HG03280 (cell line): ENCODE results near the gene MDN1.

Source experiments
- ATAC-seq: cut with Tn5 transposase; IDR thresholded peaks from one replicate; pipeline ENCODE4 v1.9.1; 2021; ENCODE audit warnings: mild to moderate bottlenecking, moderate library complexity; ENCODE audit not compliant: unreplicated experiment

MDN1 gene

DNA sequence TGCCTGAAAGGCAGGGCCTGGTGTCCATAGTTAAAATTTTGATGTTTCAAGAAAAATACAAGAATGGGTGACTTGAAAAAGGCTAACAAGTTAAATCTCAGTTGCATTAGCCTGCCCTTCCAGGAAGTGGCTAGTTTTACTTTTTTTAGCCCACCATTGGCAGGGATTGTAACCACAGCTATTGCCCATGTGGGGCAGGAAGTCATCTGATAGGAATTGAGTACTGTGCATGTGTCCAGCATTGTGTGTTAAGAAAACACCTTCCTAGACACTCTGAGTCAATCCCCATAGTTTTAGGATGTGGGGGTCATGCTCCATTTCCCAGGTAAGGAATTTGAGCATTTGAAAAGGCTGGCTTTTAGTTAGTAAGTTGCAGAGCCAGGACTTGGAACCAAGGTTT is 207.9 kb downstream of the MDN1 start:
- no peak for ATAC-seq

DNA sequence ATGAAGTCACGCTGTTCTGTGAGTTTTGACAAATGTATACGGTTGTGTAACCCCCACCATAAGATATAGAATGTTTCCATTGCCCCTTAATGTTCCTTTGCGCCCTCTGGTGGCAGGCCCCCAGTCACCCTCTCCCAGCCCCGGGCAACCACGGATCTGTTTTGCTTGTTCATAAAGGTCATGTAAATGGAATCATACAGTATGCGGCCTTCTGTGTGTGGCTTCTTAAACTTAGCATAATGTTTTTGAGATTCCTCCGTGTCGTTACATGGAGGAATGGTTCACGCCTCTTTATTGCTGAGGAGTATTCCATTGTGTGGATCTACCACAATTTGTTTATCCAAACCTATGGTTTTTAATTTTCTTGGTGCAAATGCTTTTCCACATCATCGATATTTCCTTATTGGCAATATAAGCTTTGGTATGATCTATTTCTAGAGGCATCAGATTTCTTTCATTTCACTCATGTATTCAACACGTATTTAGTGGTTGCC is 209.4 kb downstream of the MDN1 start:
- peak; percentile 76 for ATAC-seq

DNA sequence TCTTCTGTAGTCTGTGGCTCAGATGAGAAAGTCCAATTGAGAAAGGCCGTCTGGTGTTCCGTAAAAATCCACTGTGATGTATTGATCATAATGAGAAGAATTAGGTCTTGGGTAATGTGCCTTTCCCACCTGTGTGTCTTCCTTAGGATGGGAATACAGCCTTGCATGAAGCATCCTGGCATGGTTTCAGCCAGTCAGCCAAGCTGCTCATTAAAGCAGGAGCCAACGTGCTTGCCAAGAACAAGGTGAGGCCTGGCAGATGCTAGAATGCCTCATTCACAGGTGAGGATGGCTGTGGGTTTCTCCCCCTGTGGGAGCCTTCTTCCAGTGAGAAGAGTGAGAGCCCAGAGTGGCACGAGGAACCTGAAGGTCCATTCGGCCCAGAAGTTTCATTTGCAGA is 213.7 kb downstream of the MDN1 start:
- no peak for ATAC-seq

DNA sequence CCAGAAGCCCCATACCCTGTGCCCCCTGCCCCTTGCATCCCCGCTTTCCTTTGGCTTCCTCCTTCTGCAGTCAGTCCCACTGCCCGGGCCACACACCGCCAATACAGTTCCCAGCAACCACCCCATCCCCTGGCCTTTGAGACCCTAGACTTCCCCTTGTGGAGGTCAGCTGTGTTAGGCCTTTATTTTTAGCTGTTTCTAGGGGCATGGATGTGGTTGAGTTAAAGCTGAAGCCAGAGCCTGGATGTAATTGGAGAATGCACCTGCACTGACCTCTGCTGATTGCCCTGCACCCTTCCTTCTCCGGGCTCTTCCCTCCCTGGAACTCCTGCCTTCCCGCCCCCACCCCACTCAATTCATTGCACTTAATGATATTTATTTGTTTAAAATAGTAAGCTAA is 214.9 kb downstream of the MDN1 start:
- ATAC-seq, result no peak

DNA sequence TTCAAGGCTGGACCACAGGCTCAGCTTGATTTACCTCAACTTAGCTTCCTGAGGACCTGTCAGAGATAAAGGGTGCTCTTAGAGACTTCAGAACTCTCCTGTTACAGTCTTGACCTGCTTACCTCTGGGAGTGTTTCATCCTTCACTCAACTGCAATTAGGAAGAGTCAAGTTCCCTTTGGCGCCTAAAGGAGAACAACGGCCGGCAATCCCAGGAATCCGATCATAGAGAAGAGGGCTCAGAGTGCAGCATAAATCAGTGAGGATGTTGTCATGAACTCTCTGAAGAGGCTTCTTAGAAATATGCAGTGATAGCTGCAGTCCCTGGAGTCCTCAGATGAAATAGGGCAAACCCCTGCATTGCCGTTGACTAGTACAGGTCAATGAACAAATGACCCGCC is 217.4 kb downstream of the MDN1 start:
- ATAC-seq, result no peak

DNA sequence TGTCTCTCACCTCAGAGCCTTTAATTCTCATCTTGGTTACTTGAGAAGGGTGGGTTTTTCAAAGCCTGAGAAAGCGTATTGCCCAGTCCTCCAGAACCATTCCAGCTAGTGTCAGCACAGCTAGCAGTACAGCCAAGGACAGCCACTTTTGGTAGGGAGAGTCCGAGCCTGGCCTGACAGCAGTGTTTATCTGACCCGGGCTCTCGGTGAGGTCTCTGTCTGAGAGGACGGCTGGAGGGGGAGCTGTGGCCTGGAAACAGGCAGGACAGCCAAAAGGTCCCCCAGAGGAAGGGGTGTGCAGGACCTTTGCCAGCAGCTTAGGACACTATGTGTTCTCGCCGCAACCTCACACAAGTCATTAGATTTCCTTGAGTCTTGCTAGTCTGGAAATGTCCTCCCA is 219.9 kb downstream of the MDN1 start:
- no peak for ATAC-seq

DNA sequence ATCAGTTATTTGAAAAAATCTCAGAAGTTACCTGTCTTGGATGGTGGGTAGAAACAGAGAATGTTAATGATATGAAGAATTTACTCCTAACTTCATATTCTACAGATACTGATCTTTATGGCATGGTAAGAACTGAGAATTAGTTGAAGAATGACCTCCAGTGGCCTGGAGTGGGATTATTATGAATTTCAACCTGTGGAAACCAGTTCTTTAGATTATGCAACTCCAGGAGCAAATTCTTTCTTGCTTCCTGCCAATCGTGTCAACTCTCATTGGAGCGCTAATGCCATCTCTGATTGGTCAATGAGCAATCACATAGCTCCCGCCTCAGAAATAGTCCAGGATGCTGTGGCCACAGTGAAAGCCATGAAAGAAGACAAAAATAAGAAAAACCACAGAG is 221.6 kb downstream of the MDN1 start:
- ATAC-seq, result no peak

DNA sequence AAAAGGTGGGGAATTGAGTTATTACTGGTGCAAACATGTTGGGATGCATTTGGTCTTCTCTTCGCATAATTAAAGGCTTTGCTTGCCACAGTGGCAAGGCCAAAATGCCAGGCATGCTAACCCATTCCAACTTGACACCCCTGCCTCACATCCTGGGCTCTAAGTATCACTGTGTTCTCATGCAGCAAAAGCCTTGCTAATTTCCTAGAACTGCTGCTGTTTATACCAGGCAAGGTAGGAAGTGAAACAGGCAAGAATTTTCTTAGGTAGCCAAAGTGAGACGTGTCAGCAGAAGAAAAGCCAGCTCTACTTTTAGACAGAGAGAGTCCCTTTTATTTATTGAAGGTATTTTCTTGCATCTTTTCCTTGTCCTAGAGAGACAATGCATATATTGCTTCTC is 222.2 kb downstream of the MDN1 start:
- ATAC-seq, result no peak

DNA sequence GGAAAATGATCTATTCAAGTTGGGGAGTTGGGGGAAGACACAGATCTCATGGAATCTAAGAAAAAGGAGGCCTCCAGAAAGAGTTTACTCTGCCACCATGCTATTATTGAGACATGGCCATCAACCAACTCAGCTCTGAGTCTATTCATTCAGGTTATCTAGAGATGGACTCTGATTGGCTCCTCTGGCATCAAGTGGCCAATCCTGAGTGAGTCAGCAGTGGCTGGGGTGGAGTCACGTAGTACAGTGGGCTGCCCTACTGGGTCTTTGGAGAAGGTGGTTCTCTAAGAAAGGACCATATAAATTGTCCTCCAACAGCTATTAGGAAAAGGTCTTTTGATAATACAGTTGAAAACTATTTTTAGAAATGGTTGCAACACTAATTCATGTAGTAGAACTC is 223.1 kb downstream of the MDN1 start:
- ATAC-seq, result no peak

DNA sequence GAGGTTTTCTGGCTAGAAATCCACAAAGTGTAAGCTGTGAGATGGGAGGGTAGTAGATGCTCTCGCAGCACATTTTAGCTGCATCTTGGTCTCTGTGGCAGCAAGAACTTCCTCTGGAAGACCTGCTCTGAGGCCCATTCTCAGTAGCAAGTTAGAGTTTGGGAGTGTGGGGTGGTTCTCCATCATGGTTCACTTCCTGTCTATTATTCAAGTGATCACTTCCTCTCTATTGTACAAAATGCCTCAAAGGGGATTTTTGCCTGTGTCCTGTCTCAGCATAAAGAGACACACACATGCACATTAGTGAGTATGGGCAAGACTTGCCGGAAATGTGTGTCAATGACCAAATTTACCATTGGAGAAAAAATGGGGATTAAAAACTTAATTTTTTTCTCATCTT is 223.5 kb downstream of the MDN1 start:
- peak; percentile 81 for ATAC-seq
